ENCODE data around the gene DUSP2.

DUSP2 gene

DNA sequence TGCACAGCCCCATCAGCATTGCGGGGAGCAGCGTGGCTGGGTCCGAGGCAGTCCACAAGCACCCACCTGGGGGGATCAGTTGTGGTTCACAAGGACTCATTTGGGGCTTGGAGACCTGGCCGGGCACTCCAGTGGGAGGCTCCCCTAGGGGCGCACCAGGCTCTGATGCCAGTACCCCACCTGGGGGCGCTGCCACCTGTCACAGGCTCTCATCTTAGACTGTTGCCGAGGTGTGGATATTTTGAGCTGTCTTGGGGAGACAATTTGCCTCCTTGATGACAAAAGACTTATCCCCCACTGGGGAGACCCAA is 31.9 kb downstream of the DUSP2 start:
- DNase-seq, result no peak

DNA sequence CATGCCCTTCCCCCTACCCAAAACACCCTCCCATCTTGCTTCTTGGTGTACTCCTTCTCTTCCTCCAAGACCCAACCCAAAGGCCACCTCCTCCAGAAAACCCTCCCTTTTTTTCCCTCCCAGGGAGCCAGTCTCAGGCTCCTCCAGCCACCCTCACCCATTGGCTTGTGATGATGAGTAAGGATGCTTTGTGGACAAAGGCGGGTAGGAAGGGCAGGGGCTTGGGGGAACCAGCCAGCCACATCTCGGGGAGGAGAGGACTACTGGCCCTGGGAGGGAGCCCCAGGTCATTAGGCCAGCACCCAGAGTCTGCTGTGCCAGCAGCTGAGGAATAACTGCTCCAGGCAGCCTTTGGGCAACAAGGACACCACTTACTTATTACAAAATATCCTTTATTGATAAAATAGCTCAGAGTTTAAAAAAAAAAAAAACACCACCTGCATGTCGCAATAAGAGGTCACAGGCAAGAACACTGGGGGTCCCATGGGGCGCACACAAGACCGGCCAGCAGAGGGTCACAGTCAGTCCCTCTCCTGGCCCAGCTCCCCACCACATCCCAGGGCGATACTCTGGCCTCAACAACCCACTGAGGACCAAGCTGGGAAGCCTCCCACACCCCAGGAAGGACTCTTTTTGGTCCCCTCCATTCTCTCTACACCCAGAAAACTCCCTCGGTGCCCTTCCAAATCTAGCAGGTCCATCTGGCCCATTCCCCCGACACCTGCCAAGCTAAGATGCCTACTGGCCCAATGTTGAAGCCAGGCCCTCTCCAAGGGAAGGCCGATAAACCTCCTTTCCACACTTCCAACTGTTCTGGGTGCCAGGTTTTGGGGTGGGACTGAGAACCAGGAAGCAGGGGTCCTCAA is 32.5 kb downstream of the DUSP2 start:
- no peak for DNase-seq

DNA sequence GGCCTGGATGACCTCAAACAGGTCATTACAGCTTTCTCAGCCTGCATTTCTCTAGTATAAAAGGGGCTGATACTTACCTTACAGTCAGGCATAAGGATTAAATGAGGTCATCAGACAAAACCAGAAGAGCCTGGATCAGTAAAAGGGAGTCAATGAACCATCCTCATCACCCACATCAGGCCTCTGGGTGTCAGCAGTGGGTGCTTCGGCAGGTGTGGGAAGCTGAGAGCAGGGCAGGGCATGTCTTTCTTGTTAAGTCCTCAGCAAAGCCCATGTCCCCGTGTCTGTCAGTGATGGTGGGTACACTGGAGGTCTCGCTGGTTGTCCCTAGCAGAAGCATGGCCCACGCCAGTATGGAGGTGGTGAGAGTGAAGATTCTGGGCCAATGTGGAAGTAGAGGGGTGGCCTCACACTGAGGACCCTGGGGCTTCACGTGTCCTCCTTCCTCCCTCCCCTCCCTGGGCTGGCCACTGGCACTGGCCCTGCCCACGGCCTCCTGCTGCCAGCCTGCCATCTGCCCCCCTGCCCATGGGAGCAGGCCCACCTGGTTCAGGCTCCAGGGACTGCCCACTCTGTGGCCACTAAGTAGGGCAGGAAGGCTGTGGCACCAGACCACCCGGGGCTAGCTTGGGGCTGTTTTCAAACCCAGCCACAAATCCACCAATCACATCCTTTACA is 33.3 kb downstream of the DUSP2 start:
- DNase-seq, result no peak

DNA sequence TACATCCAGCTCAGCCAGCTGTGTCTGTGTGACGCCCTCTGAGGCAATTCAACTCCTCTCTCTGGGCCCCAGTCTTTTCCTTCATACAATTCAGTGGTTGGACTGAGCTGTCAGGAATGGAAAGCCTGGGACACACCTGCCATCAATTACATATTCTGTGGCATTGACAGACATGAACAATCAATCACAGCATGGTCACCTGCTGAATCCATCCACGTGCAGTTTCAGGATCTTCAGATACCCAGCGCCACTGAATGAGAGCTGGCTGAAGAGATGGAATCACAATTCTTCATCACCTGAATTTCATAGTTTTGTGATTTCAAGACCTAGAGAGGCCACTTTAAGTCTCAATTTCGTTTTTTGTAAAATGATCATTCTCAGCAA is 34.0 kb downstream of the DUSP2 start:
- DNase-seq, result no peak

DNA sequence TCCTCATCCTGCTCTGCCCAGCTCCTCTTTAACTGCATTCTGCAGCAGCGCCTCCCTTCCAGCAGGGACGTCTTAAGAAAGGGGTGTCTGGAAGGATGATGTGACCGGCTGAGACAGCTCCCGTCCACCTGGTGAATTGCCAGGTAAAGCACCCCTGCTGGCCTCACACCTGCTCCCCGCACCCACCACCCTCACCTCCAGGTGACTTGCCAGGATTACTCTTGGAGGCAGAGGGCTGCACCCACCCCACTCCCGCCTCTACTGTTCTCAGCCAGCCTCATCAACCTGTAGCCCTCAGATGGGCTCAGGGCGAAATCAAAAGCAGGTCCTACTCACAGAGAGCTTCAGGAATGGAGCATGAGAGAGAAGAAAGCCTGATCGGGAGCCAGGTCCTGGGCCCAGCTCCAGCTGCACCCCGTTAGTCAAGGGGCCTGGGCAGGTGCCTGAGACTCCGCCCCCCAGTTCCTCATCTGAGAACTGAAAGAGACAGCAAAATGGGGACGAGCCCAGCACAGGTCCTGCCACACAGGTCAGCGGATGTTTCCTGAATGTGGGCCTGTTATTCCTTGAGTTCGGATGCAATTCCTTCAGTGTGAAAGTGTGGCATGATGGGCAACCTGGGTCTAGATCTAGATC is 34.5 kb downstream of the DUSP2 start:
- DNase-seq, result no peak

DNA sequence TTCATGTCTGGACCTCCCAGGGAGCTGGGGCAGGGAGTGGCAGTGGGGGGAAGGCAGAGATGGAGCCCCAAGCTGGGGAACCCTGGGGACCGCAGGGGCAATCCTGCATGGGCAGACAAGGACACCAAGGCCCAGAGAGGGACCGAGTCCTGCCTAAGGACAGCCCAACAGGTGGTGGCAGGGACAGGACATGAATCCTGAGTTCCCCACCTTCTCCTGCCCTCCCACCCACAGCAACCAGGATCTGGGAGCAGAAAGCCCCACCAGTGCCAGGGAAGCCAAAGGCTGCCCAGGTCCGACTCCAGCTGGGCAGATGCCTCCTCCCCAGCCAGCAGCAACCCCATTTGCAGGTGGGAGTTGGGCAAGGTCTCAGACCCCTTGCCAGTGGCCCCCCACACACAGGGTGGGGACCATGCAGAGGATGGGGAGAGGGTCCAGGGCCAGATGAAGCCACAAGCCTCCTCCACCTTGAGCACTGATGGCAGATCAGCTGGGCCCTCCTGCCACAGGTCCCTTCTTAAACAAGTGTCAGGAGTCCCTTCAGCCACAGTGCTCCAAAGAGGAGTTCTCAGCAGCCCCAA is 35.2 kb downstream of the DUSP2 start:
- no peak for DNase-seq

DNA sequence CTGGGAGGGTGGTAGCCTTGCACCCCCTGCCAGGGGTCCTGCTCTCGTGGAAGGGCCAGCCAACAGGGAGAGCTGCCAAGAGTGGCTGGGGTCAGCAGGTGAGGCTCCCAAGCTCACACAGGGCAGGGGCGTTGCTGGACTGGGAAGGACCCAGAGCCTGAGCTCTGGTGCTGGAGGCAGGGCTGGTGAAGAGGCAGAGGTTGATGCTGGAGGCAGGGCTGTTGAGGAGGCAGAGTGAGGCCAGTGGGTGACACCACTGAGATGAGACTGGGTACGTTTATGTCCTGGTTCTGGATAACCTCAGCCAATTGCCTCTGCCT is 35.9 kb downstream of the DUSP2 start:
- no peak for DNase-seq

DNA sequence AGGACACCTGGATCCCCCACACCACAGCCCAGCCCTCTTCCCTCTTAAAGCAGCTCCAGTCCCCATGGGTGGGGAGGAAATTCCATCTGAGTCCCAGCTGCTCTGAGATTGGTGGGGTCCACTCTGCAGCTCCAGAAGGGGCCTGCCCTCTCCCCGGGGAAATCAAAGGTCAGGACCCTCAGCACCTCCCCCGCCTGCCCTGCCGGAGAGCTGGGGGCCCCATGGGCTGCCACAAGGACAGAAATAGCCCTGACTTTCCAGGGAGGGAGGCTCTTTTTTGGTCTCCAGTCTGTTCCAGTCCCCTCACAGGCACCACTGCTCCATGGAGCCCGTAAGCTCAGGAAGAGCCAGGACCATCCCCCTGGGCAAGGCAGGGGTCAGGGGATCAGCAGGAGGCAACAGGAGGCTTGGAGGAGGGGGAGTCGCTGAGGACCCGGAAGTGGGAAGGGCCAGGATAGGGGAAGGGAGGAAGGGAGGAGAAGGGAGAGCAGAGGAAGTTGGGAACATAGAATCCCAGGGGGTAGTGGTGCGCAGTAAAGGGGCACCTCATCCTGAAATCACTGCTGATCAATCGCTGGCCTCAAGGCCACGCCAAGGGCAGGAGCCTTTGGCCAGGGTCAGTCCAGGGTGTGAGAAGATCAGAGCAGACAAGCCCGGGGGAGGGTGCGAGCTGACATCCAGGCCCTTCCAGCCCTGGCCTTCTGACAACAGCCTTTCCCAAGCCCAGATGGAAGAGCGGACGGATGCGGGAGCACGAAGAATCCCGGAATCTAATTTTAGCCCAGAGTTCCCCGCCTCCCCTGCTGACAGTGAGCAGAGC is 36.5 kb downstream of the DUSP2 start:
- no peak for DNase-seq

DNA sequence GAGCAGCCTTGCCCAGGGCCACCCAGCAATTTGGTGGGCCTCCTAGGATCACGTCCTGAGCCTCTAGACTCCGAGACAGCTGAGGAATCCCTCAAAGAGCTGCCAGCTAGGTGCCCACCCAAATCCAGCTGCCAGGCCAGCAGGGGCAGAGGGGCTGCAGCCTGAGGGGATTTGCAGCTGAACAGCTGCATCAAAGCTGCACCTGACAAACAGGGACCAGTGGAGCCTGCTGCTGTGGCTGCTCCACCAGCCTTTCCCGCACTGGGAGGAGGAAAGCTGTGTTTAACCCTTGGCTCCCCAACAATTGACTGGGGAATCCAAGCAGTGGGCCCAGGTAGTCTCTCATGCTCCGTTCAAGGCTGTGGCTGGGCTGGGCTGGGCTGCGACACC is 37.1 kb downstream of the DUSP2 start:
- no peak for DNase-seq

DNA sequence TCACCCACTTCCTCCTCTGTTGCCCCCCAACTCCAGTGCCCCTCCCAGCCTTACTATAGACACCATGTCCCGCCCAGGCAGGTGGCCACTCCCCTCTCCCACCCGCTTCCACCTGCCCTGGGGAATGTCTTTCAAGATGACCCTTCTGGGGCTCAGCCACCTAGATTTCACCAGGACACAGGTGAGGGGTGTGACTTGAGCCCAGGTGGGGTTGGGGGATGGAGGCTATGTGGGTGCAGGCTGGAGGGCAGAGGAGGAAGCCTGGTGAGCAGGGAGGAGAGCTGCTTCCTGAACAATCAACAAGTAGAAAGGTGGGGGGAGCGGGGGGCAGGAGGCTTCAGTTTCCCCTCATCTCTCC is 37.6 kb downstream of the DUSP2 start:
- DNase-seq, result no peak

DNA sequence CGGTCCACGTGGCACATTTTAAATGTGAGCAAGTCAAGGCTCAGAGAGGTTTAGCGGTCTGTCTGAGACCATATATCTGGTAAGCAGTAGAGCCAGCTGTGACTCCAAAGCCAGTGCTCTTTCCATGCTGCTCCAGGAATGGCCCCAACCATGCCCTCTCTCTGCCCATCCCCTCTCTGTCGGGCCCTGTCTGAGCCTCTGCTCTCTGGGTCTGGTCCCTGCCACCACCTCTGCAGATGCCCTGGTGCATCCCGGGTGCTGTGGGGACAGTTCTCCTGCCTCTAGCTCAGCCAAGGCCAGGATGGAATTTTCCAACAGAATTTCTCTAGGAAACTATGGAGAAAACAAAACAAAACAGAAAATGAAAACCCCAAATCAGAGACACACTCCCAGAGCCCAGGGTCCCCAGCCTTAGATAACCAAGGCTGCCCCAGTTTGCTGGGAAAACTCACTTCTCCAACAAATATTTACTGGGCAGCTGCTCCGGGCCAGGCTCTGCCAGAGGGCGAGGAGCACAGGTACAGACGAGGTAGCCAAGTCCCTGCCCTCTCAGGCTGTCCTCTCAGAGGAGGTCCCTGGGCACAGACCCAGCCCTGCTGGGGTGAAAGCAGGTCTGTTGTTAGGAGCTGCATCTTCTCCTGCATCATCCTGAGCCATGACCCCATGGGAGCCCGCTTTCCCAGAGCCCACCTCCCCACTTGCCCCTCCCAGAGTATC is 38.1 kb downstream of the DUSP2 start:
- DNase-seq, result no peak

DNA sequence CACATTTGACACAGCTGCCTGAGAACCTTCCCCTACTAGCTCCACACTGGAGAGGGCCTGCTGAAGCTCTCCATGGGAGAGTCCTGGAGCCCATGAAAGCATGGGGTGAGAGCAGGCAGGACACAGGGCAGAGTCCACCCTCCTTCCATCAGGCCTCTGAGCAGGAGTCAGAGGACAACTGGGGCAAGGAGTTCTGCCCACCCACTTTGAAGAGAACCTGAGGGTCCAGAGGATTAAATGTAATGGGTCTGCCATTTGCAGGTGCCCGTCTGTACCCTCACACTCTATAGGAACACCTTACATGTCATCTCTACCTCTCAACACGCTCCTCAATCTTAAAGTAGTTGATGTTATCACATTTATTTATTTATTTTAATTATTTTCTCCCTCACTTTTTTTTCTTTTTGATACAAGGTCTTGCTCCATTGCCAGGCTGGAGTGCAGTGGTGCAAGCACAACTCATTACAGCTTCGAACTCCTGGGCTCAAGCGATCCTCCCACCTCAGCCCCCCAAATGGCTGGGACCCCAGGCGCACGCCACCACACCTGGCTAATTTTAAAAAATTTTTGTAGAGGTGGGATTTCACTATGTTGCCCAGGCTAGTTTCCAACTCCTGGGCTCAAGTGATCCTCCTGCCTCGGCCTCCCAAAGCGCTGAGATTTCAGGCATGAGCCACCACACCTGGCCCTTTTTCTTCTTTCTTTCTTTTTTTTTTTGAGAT is 39.1 kb downstream of the DUSP2 start:
- no peak for DNase-seq

DNA sequence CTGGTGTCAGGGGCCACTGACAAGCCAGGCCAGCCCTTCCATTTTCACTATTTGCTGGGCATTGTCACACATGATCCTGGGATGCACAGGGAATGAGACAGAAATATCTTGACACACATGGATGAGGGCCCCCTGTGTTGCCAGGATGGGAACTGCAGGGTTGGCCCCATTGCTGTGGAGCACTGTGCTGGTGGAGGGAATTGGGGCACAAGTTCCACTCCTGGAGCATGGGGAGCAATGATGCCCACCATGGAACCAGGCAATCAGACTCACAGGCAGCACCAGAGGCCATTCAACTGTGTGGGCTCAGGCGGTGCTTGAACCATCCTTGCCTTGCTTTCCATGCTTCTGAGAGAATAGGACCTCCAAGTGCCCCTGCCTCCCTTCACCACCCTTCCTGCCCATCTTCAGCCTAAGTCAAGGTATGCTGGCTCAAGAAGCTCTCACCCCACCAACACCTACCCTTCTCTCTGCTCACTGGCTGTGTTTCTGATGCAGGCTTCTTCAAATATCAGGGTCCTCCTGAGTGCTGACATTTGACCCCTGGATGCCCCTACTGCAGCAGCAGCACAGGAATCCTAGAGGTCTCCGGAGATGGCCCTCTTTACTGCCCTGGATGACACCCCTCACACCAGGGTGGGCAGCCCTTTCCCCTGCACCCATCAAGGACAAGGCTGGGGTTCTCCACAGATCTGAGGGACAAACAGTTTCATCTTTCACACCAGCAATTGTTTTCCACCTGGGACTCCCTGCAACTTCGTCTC is 39.9 kb downstream of the DUSP2 start:
- DNase-seq, result no peak

DNA sequence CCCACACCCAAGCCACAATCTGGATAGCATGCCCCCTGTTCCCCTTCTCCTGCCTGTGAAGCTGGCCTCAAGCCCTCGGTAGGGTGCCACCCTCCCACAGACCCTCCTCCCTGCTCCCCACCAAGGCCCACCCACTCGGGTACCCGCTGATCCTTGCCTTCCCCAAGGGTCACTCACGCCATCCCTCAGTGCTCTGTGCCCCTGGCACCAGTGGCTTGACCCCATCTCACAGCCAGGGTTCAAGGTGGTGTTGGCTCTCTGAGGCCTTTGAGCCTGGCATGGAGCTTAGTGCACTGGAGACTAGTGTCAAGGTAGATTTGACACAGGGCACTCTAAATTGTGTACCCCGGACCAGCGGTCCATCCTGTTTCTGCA is 40.8 kb downstream of the DUSP2 start:
- DNase-seq, result no peak

DNA sequence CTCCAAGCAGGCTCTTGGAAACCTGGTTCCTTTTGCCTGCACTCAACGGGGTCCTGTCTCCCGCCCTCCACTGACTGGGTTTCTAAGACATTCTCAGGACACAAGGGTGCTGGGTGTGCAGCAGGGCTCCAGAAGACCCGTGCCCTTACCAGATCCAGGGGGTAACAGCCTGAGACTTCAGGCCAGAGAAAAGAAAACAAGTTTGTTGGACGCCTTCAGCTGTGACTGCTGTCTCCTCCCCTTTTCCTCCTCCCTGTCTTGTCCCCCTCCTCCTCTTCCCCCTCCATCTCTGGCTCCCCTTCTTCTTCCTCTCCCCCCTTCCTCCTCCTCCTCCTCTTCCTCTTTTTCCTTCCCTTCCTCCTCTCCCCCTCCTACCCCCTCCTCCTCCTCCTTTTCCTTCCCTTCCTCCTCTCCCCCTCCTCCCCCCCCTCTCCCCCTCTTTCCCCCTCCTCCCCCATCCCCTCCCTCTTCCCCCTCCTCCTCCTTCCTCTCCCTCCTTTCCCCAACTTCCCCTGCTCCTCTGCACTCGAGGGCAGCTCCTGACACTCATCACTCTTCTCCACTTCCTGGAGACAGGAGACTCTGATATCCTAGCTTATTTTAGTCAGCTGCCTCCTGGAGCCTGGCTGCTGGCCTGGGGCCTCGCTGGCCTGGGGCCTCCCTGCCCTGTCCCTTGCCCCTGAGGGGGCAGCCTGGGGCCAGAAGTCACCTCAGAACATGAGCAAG is 41.3 kb downstream of the DUSP2 start:
- no peak for DNase-seq

DNA sequence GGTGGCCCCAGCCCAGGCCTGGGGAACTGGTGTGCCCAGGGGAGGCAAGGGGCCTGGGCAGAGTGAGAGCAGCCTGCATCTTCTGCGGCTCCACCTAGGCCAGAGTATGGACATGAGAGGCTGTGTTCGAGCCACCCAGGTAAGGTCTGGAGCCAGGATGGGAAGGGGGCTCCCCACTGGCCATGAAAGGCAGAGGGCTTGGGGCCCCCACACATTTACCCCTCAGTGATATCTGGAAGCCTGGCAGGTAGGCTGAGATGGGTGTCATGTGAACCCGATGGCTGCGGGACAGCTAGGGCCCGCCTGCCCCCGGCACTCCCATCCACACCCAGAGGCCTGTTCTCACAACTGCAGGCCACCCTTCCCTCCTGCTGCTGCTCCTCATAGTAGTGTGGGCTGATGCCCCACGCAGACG is 42.0 kb downstream of the DUSP2 start:
- DNase-seq, result no peak

DNA sequence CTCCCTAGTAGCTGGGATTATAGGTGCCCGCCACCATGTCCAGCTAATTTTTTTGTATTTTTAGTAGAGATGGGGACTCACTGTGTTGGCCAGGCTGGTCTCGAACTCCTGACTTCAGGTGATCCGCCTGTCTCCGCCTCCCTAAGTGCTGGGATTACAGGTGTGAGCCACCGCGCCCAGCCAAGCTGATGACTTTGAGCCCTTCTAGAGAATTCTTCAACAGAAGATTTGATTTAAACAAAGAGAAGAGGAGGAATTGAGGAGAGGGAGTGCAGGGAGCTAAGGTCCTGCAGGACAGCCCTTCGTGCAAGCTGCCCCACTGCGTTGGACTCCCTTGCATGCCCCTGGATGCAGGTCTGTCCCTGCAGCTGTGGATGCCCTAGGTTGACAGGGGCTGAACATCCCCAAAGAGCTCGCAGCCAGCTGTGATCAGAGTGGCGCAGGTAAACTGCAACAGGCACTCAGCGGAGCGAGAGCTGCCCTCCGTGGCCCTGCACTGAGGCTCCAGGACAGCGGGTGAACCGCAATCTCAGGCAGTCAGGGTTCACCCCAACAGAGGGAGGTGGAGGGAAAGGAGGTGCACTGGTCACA is 42.5 kb downstream of the DUSP2 start:
- DNase-seq, result no peak

DNA sequence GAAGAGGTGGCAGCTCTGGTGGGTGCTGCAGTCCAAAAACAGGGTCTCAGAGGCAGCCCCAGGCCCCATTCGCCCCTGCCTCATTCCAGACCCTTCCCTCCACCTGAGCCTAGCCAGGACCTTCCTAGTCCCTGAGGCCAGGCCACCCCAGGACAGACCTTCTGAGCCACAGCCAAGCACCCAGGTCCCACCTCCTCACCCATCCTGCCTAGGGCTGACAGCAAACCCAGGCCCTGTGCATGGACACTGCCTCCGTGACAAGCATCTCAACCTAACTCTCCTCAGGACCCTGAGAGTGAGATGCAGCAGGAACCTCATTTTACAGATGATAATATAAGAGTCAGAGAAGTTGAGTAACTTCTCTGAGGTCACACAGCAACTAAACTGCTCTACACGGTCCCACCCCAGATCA is 44.3 kb downstream of the DUSP2 start:
- DNase-seq, result no peak

DNA sequence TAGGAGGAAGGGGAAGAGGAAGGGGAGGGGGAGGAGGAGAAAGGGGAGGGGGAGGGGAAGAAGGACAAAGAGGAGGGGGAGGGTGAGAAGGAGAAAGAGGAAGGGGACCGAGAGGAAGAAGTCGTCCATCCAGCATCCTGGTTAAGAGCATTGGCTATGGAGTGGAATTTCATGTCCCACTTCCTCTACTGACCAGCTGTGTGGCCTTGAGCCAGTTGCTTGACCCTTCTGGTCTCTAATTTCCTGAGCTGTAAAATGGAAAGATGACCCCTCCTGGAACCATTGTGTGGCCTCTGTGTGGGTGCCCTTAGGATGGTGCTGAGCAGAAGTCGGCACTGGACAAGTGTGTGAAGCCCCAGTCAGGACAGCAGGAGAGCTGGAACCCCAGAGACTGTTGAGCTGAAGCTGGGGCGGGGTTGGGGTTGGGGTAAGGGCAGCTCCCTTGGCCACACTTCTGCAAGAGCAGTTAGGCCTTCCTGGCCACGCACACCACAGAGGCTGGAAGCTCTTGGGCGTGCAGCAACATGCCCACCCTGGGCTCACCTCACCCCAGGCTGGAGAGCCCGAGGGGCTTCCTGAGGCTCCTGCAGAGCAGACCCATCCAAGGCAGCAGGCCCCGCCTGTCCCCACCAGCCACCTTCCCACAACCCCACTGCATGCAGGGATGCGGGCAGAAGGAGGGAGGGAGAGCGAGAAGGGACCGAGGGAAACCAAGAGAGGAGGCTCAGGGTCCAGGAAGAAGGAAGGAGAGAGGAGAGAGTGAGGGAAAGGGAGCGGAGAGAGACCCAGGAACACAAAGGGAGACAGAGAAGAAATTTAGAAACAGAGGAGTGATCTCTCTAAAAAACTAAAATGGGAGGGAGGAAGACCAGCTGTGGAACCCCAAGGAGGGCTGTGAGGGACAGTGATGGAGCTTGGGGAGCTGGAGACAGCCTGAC is 45.1 kb downstream of the DUSP2 start:
- no peak for DNase-seq

All from NCI-H345 (cell line).